GM18508 (cell line): ENCODE data around the gene DNHD1.

ENCODE experiments used
- ATAC-seq: cut with Tn5 transposase; IDR thresholded peaks from one replicate; pipeline ENCODE4 v1.9.1; 2021; ENCODE audit warnings: moderate number of reproducible peaks; ENCODE audit not compliant: insufficient read depth, unreplicated experiment

The DNHD1 gene, protein sequence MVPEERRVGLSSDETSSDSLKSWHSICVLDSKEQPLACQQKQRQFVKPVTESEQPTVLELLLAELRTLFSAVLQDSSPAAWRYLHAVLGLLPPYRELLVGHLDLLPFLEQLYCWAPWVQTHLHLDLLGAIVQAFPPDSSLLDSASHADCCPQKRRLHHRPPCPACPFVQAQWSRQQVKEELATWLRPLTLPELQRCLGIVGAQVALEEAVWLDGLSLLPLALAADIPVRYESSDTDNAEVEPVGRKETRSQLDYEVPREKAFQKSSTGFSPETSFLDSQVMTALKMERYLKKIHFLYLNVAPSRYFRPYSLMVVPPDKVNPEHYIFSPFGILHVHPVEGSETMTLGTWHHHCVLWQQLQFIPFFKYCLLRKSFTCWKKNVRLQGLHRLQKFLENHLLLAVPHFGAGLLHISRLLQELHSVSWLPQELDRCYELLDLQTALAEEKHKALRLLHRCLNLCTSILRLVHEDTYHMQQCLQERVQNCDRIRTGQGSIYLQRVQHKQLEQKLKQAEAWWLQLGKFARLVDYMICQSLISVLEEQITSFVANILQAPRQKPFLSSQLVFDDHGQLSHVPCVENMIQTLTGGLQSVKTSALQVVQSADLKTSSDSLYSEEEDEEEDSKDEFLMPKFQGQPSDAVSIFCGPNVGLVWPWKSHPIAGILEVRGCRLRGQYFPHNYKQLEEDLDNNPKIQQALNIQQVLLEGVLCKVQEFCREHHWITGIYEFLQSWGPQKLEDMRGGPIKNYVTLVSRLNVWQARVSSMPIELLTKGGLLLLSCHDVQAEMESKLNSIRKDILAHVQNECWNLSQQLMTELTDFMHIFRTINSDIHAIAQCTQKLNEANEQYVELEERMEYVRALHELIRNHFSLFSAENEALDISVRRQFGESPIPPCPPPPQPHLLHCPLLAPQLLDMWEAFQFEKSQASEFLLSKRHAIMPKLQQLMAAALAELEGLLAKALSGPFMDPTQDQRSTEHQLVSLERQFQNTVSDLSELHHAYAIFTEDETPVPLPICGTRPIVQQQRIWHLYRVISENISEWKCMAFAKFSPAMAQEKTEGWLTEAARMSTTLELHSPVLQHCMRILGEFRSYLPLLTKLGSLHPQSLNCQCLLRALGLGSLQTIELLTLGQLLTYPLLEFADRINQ (N-terminal part only)

DNA sequence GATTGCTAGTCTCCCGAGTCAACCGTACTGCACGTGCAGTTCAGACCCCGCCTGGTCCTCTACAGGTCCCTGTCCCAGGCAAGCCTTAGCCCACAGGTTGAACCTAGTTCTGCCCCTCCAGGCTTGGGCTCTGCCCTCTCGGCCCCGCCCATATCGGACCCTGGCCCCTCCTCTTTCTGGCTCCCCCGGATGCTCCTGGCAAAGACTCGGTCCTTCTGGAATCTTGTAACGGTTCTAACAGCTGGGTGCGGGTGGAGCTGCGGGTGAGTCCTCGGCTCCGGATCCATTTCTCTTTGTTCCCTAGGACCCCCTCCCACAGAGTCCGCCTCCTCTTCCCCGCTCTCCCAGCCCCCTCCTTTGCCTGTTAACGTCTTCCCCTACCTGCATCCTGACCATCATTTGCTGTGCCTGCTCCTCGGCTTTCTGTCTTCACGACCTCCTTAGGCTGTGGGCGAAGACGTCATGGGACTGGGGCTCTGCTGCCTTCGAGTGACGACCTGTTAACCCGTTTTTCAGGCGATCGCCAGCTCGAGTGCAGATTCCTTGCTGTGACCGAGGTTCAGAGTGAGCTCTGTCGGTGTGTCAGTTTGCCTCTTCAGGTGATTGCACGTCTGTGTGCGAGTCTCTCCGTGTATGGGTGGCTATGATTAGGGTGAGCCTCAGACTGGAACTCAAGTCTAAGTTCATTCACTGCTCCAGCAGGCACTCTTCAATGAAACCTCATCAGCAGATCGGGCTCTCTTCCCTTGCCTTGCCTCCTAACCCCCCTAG, at the start of gene DNHD1:
Gene DNHD1 (plus strand): TSS at position 212 of the 771 bp plus-strand sequence. CDS start 936 bp downstream, outside the sequence.
- no peak for ATAC-seq

DNA sequence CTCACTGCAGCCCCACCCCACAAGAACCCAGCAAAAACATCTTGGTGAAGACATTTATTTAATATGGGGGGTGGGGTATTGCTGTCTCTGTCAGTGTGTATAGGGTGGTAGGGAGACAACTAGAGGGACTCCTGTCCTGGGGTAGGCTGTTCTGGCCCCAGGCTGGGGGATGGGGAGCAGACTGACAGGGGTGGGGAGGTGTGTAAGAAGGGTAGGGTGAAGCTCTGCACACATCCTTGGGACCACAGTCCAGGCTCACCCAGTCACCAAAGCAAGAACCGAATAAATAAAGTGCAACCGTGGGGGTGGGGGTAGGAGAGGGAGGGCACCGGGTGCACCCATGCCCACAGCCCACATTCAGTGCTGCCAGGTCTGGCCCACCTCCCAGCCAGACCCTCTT, 48.5 kb upstream of the DNHD1 start:
- ATAC-seq, result no peak

GRCh38 chr11:6452219-6452618, 44.9 kb upstream of the DNHD1 start:
- ATAC-seq, result no peak

GRCh38 chr11:6453152-6453551, 43.9 kb upstream of the DNHD1 start:
- ATAC-seq, result no peak

DNA sequence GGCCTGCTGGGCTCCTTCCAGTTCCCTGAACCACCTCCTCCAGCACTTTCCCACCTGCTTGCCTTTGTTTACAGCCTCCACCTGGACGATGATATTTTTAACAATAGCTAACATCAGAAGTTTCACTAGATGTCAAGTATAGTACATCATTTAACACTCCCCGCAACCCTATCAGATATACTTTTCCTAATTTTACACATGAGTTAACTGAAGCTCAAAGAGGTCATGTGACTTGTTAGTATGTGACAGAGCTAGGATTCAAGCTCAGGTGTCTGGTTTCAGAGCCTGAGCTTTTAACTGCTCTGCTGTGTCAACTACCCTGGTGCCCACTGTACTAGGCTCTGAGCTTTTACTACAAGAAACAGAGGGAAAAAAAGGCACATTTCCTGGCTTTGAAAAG, 42.0 kb upstream of the DNHD1 start:
- no peak for ATAC-seq

DNA sequence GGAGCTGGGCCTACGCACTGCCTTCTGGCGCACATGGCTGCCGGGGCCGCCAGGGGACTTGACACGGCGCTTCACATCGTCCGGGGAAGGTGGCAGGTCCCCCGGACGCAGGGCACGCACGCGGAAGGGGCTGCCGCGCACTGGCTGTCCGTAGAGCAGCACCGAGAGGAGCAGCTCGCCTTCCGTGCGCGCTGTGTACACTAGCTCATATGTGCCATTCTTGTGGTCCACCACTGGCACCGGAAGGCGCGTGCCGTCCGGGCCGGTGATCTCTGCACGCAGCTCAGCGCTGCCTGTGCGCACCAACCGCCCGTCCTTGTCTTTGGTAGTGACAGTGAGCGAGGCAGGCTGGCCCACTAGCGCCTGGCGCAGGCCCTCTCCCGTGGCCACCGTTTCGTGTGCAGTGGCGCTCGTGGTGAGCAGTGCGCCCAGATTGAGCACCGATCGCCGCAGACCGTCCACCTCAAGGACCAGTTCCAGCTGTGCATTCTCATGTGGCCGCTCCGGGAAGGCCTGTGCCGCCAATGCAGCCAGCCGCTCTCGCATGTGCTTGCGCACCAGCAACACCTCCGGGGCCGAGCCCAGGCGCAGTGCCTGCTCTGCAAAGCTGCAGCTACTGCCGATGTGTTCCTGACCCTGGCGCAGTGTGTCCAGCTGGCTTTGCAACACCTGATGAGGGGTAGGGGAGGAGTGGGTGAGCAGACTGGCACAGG, 40.6 kb upstream of the DNHD1 start:
- ATAC-seq, result no peak

DNA sequence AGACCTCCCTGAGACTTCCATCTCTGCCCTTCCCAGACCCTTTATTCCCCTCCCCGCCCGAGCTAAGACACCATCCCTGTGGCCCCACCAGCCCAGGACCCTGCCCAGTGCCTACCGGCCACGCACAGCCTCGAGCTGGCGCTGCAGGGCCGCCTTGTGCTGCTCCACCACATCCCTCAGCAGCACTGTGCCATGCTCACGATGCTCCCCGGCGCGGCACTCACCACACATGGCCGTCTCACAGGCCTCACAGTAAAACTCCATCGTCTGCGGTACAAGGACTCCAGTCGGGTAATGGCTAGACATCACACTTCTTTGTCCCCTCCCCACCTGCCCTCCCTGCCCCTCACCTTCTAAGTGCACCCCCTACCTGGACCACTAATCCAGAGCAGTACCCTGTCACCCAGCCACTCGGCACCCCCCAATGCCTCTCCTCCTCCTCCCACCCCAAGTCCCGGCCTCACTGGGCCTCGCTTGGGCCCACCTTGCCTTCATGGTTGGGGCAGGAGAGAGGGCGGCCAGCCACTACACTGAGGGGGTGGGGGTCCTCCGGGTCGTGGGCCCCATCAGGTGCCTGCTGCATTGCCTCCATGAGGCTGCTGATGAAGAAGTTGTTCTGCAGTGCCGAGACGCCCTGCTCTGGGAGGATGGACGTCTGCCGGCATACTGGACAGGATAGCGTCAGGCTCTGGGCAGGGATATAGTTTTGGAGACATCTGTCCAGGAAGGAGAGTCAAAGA, 39.3 kb upstream of the DNHD1 start:
- no peak for ATAC-seq

DNA sequence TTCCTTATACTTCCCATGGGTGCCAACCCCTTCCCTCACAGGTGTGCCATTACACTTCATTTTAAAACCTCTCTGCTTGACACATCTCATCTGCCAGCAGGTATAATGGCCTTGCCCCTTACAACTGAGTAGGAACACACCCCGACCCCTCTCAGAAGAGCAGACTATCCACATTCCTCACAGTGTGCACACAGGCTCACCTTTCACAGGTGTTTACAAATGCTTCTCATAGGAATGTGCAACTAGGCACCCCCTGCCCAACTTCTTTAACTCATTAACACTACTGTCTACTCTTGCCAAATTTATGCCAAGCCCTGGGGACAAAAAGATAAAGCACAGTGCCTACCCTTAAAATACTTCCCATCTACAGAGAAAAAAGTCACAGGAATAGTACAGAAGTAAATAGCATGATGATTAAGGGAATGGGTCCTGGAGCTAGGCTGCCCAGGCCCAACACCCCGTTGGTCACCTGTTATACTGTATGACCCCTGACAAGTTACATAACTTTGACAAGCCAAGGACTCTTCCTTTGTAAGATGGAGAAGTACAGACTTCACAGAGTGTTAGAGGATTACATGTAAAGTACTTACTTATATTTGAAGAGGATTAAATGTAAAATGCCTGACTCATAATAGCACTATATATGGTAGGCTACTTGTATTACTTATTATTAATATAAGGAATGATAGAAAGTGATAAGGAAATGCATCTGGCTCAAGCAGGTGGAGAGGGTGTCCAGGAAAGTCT, 38.6 kb upstream of the DNHD1 start:
- no peak for ATAC-seq

DNA sequence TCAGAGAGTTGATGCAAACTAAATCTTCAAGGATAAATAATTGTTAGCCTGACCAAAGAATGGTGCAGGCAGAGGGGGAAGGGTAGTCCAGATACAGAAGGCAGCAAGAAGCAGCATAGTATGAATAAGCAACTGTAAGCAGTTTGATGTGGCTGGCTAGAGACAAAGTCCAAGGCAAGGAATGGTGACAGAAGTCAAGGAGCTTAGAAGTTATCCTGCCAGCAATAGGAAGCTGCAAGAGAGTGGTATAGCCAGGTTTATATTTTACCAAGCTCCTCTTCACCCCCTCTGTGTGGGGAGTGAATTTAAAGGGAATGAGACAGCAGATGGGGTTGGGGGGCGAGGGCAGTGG, 38.0 kb upstream of the DNHD1 start:
- ATAC-seq, result no peak

DNA sequence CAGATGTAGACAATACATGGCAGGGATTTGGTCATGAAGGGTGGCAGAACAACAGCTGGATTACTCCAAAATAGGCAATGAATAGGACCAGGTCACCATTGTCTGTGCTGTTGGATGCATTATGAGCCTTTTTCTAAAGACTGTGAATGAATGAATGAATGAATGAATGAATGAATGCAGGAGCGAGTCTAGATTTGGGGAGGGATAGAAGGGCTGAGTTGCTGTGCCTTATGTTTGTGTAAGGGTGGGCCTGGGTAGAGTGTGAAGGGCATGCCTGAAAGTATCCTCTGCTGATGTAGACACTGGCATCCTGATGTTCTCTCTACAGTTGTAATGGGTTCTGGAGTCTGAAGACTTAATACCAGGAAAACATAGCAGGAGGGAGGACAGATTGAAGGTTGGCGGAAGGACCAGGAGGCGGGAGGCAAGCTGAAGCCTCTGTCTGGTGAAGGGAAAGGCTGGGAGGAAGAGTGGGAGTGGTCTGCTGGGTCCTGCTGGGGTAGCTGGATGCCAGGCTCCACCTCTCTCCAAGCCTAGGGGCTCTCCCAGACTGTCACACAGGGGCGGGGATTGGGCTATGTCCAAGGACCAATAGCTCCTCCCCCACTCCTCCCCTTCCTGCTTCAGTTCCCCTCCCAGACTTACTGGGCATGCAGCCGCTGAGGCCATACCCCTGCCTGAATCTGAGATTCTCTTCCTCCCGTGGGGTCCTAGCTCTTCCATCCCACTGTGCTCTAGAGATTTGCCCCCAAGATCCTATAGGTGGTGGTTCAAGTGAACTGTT, 28.2 kb upstream of the DNHD1 start:
- ATAC-seq, result no peak

DNA sequence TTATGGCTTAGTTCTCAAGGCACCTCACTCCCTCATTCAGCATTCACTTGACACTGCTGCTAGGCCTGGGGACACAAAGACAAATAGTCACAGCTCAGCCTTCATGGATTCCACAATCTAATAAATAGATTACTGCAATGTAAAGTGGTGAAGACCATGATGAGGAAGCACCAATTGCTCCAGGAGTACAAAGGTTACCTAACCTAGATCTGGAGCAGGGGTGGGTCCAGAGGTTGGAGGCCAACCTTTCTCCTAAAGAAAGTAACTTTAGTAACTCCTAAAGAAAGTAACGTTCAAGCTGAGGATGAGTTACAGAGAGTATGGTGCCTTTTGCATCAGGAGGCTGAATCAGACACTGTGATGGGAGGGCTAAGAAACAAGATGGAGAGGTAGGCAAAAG, 27.5 kb upstream of the DNHD1 start:
- no peak for ATAC-seq

DNA sequence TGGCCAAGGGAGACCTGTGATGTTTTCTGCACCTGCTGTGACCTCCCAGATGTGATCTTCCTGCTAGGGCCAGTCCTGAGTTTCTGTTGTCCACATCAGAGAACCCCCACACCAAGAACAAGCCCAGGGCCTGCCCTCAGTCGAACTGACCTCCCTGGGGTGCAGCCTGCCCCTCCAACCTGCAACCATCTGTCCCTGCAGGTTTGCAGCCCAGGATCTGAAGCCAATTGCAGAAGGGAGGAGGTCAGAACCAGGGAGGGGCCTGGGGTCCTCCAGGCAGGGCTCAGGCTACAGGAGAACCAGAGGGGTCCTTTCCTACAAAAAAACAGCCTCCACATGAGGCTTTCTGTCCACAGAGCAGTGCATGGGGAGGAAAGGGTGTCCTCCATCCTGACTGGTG, 24.1 kb upstream of the DNHD1 start:
- no peak for ATAC-seq

GRCh38 chr11:6473451-6474412, 23.3 kb upstream of the DNHD1 start, which contains the start of gene TRIM3:
Gene TRIM3 (minus strand): TSS chr11:6473941. CDS start chr11:6465695, 8,246 bp downstream.
- ATAC-seq, result no peak

DNA sequence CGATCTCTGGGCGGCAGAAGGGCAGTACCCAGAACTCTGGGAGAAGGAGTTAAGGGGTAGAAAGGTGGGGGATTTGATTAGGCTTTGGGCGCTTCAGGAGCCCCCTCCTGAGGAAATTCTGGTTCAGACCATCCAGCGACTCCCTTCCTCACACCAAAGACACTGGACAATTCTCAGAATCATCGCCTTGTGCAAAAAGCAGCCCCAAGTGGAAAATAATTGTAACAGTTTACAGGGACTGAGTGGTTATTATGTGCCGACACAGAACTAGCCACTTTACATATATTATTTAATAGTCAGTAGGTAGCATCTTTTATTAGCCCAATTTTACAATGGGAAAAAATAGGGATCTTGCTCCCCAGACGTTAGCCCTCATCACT, 22.7 kb upstream of the DNHD1 start:
- ATAC-seq, result no peak

GRCh38 chr11:6474806-6475500, 22.1 kb upstream of the DNHD1 start:
- no peak for ATAC-seq

DNA sequence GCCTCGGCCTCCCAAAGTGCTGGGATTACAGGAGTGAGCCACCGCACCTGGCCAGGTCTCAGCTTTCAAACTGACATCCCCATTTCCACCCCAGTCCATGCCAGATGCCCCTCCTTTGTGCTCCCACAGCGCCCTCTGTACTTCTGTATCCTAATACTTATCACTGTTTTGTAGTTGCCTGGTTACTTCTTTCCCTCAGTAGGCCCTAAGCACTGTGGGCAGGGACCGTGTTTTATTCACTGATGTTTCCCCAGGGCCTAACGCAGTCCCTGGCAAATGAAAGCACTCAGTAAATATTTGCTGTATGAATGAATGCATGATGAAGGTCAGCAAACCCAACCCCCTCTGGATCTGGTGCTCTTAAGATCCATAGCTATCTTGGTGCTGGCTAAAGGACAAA, 21.1 kb upstream of the DNHD1 start:
- ATAC-seq, result no peak
